Measurements from ENCODE around the gene FCN3.
"Not testable (repeated sequence)": the region's sequence is repeated elsewhere in the genome, so short reads cannot be mapped to it uniquely, and the experiment has no call there.

FCN3 gene

DNA sequence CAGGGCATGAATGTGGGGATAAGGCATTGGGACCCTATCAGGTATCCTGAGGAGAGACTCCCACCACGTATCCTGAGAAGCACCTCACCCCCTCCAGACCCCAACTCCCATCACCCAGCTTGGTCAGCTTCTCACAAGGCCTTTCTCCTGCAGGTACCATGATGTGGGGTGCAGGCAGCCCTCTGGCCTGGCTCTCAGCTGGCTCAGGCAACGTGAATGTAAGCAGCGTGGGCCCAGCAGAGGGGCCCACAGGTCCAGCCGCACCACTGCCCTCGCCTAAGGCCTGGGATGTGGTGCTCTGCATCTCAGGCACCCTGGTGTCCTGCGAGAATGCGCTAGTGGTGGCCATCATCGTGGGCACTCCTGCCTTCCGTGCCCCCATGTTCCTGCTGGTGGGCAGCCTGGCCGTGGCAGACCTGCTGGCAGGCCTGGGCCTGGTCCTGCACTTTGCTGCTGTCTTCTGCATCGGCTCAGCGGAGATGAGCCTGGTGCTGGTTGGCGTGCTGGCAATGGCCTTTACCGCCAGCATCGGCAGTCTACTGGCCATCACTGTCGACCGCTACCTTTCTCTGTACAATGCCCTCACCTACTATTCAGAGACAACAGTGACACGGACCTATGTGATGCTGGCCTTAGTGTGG lies 19.1 kb upstream of the FCN3 start:
- no peak for FAIRE-seq
- TF ChIP-seq PAX5 (IDR thresholded peaks at IDR 0.05; ENCODE audit: insufficient read depth, low read length, severe bottlenecking): no peak
- no peak for DNase-seq (ENCODE audit: insufficient read length, low spot score)

GRCh38 chr1:27392778-27393635 lies 18.4 kb upstream of the FCN3 start:
- DNase-seq (ENCODE audit: insufficient read length, low spot score): no peak

GRCh38 chr1:27392096-27392777 lies 17.6 kb upstream of the FCN3 start, which contains the start of gene GPR3:
Gene GPR3, plus strand, starts transcription at chr1:27392622. Its CDS starts 1,177 bp downstream, at chr1:27393799.
- TF ChIP-seq POLR2A (IDR thresholded peaks at IDR 0.05; ENCODE audit: low read depth, low read length): no peak
- no peak for TF ChIP-seq TAF1 (IDR thresholded peaks at IDR 0.05; ENCODE audit: low read depth, low read length)
- FAIRE-seq: peak; percentile 98
- DNase-seq (ENCODE audit: insufficient read length, low spot score): peak; percentile 95

More at GRCh38 chr1:27392778-27393635, 18.4 kb upstream of the FCN3 start:
- FAIRE-seq: no peak
- TF ChIP-seq POU2F2 (IDR thresholded peaks at IDR 0.05; ENCODE audit: low read depth, low read length): no peak
- TF ChIP-seq PAX5 (IDR thresholded peaks at IDR 0.05; ENCODE audit: insufficient read depth, low read length, severe bottlenecking): no peak
- TF ChIP-seq POLR2AphosphoS5 (IDR thresholded peaks at IDR 0.05; ENCODE audit: low read depth, low read length): no peak
- no peak for TF ChIP-seq TAF1 (IDR thresholded peaks at IDR 0.05; ENCODE audit: low read depth, low read length)
- no peak for TF ChIP-seq POLR2A (IDR thresholded peaks at IDR 0.05; ENCODE audit: low read depth, low read length)
- no peak for TF ChIP-seq SPI1 (IDR thresholded peaks at IDR 0.05; ENCODE audit: low read depth, low read length)

DNA sequence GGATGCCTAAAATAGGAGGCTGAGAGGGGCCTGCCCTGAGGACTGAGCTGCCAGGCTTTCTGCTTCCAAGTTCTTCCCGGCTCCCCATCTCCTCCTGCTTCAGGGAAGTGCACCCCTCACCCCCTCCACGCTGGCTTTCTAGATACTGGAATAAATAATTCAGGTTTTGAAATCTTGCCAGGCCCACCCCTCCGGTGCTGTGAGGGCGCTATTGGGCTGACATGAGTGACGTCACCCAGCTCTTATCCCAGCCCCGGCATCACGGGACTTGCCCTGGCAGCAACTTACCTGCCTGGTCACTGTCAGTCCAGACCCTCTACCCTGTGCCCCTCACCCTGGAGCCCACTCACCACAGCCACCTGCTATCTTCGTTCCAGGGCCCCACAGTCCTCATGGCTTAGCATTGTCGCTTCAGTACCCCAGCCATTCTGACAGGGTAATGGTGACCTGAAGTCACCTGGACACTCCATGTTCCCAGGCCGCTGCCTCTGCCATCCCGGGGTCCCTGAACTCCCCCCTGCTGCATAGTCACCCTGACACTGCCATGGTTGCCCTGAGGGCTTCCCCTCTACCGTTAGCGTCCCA lies 17.0 kb upstream of the FCN3 start:
- no peak for DNase-seq (ENCODE audit: insufficient read length, low spot score)
- FAIRE-seq: no peak

GRCh38 chr1:27388337-27389005 lies 13.8 kb upstream of the FCN3 start:
- TF ChIP-seq PAX5 (IDR thresholded peaks at IDR 0.05; ENCODE audit: insufficient read depth, low read length, severe bottlenecking): no peak
- no peak for TF ChIP-seq POLR2A (IDR thresholded peaks at IDR 0.05; ENCODE audit: low read depth, low read length)
- TF ChIP-seq TAF1 (IDR thresholded peaks at IDR 0.05; ENCODE audit: low read depth, low read length): no peak
- no peak for TF ChIP-seq POU2F2 (IDR thresholded peaks at IDR 0.05; ENCODE audit: low read depth, low read length)
- TF ChIP-seq SPI1 (IDR thresholded peaks at IDR 0.05; ENCODE audit: low read depth, low read length): no peak
- TF ChIP-seq POLR2AphosphoS5 (IDR thresholded peaks at IDR 0.05; ENCODE audit: low read depth, low read length): no peak
- peak; percentile 91 for FAIRE-seq

More for the DNA sequence above, 17.0 kb upstream of the FCN3 start:
- TF ChIP-seq POLR2A (IDR thresholded peaks at IDR 0.05; ENCODE audit: low read depth, low read length) (no peak), SPI1 (IDR thresholded peaks at IDR 0.05; ENCODE audit: low read depth, low read length) (no peak), POLR2AphosphoS5 (IDR thresholded peaks at IDR 0.05; ENCODE audit: low read depth, low read length) (no peak)

GRCh38 chr1:27384797-27385196 lies 10.2 kb upstream of the FCN3 start:
- FAIRE-seq; DNase-seq (ENCODE audit: insufficient read length, low spot score): not testable (repeated sequence)

More at GRCh38 chr1:27388337-27389005, 13.8 kb upstream of the FCN3 start:
- no peak for DNase-seq (ENCODE audit: insufficient read length, low spot score)

DNA sequence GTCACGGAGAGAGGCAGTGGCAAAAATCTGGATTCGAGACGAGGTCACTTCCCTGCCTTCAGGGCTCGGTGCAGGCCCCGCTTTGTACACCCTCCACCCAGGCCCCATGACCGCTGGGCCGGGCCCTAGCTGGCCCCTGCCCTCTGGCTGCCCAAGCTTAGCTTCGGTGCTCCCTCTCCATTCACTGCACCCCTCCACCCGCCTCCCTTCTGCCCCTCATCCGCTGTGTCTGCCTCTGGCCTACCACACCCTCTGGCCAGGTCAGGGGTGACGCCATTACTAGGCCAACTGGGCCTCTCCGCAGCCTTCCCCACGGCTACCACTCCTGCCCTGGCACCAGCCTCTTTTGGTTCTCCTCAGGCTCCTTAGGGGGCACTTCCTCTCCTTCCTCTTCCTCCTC lies 9.0 kb upstream of the FCN3 start:
- DNase-seq (ENCODE audit: insufficient read length, low spot score) (no peak), FAIRE-seq (no peak)
- TF ChIP-seq TAF1 (IDR thresholded peaks at IDR 0.05; ENCODE audit: low read depth, low read length): no peak

DNA sequence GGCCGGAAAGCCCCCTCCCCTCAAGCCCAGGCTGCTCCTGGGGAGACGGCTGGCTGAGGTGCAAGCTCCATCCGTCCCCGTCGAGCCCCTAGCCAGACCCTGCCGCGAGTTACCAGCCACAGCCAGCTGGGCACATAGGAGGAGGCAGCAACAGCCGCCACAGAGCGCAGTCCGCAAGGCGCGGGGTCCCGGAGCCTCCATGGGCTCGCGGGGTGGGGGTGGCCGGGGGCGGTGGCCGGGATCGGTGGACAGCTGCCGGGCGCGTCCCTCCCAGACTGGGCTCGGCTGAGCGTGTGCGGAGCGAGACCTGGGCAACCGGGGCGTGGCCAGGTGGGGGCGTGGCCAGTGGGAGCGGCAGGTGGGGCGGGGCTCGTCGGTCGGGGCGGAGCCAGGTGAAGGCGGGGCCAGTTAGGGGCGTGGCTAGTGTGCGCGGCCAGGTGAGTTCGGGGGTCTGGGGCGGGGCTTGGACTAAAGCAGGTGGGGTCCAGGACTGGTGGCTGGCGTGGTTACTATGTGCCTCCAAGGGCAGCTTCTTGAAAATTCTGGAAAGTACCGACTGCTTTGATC lies 8.5 kb upstream of the FCN3 start, which contains the start of gene CD164L2:
Gene CD164L2 (minus strand): TSS at position 295 of the 567 bp plus-strand sequence. CDS start 94 bp downstream, at position 201.
- TF ChIP-seq POLR2A (IDR thresholded peaks at IDR 0.05; ENCODE audit: low read depth, low read length) (no peak), POU2F2 (IDR thresholded peaks at IDR 0.05; ENCODE audit: low read depth, low read length) (no peak), PAX5 (IDR thresholded peaks at IDR 0.05; ENCODE audit: insufficient read depth, low read length, severe bottlenecking) (no peak), SPI1 (IDR thresholded peaks at IDR 0.05; ENCODE audit: low read depth, low read length) (no peak)
- DNase-seq (ENCODE audit: insufficient read length, low spot score) (peak; percentile 52), FAIRE-seq (no peak)

DNA sequence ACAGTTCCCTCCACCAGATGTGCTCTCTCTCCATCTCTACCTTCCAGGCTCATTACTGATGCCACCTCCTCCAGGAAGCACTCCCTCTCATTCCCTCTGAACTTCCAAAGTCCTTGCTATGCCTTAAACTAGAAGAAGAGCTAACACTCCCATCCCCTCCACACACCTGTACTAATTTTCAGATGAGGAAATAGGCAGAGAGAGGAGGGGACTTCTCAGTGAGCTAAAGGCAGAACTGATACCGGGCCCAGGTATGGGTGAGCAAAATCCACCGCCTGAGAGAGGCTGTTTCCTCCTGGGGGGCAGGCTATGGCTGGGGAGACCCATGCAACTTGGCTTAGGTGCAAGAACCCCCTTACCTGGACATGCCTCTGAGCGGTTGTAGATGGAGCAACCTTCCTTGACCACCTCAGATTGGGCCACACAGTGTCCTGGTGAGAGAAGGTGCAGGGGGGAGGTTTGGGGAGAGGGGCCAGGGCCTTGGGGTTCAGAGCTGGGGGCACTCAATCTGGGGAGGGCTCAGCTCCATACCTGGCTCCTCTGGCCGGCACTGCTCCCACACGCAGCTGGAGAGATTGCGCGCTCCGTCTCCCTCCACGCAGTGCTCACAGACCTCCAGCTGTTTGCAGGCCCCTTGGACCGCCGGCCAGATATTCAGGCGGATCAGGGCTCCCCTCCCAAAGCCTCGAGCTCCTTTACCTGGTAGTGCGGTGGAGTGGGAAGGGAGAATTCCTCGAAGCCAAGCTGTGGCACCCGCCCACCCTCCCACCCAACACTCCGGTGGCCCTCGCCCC lies 7.5 kb upstream of the FCN3 start:
- FAIRE-seq (no peak), DNase-seq (ENCODE audit: insufficient read length, low spot score) (no peak)
- TF ChIP-seq POU2F2 (IDR thresholded peaks at IDR 0.05; ENCODE audit: low read depth, low read length) (no peak), SPI1 (IDR thresholded peaks at IDR 0.05; ENCODE audit: low read depth, low read length) (no peak), PAX5 (IDR thresholded peaks at IDR 0.05; ENCODE audit: insufficient read depth, low read length, severe bottlenecking) (no peak), POLR2AphosphoS5 (IDR thresholded peaks at IDR 0.05; ENCODE audit: low read depth, low read length) (no peak), POLR2A (IDR thresholded peaks at IDR 0.05; ENCODE audit: low read depth, low read length) (no peak), TAF1 (IDR thresholded peaks at IDR 0.05; ENCODE audit: low read depth, low read length) (no peak)
